ENCODE results near the gene KCNG4. TPM values are rescaled to one million over a fixed set of nuclear protein-coding genes. Genes with fewer than 3 reads are reported as not detected.

Gene KCNG4
- total RNA-seq, 1 experiment from 2014 or later, result not detected

DNA sequence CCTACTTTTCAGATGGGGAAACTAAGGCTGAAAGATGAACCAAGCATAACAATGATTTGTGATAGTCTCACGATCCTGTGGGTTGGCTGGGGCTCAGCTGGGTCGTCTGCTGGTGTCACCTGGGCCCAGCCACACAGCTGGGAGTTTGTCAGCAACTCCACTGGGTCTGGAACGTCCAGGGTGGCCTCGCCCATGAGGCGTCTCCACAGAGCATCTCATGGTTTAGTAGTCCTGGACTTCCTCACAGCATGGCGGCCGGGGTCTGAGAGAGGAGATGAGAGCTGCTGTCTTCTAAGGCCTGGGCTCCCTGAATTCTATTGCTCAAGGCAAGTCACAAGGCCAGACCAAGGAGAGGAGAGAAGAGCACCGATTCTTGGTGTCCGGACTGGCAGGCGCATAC lies 30.7 kb upstream of the KCNG4 start:
- no peak overlapping the region for H3K56ac ChIP-seq (ENCODE audit: insufficient read length, low read depth, low read length)
- Mint-ChIP-seq H3K4me1 (peaks cover 9% of the 10 kb centered on the region in 2 experiments), H3K27me3 (ENCODE audit: low read depth) (peaks cover 4% of the 10 kb centered on the region; the same call in 1 of the 2 replicates), H3K27ac (no peak overlapping the region), H3K9me3 (no peaks in the 10 kb centered on the region), H3K4me3 (no peak overlapping the region), H3K36me3 (ENCODE audit: insufficient read depth in 1 of 3, low read depth in 3 of 3) (no peaks in the 10 kb centered on the region)
- no CpG with 5 or more reads among the region's 10 CpGs for WGBS (ENCODE audit: extremely low coverage, insufficient read length, low lambda C conversion rate)
- no peaks in the 10 kb centered on the region; the same call in 1 of the 2 replicates for H3K4me1 ChIP-seq (ENCODE audit: insufficient read depth, low read length)
- no peaks in the 10 kb centered on the region for H3K9me3 ChIP-seq (ENCODE audit: control insufficient read depth, low read depth, low read length)
- H3K23me2 ChIP-seq (ENCODE audit: insufficient read length, low read depth, low read length, poor library complexity, severe bottlenecking), result no peaks in the 10 kb centered on the region
- no peaks in the 10 kb centered on the region for H3K79me1 ChIP-seq (ENCODE audit: insufficient read depth, low read depth, low read length, poor library complexity, severe bottlenecking)
- H3K23ac ChIP-seq (ENCODE audit: insufficient read length, low read depth, low read length), result no peak overlapping the region
- H4K20me1 ChIP-seq (ENCODE audit: control insufficient read depth, insufficient read depth, insufficient read length), result no peaks in the 10 kb centered on the region
- no peak overlapping the region for H3K14ac ChIP-seq (ENCODE audit: insufficient read depth, low read length)
- H2BK12ac ChIP-seq (ENCODE audit: insufficient read length, low read depth, low read length), result no peak overlapping the region
- no peaks in the 10 kb centered on the region for H3K27me3 ChIP-seq (ENCODE audit: insufficient read depth, low read length)
- no peak overlapping the region for H3K27ac ChIP-seq (ENCODE audit: insufficient read length, low read depth, low read length)
- H3T11ph ChIP-seq (ENCODE audit: low read length), result no peak overlapping the region
- H2BK20ac ChIP-seq (ENCODE audit: low read depth, low read length, poor library complexity, severe bottlenecking), result no peak overlapping the region
- no peak overlapping the region for H2BK5ac ChIP-seq (ENCODE audit: insufficient read length, low read length)
- H3K4ac ChIP-seq (ENCODE audit: low read depth, low read length), result no peak overlapping the region
- H3K4me2 ChIP-seq (ENCODE audit: insufficient read depth, insufficient read length, low read length), result no peak overlapping the region
- no peak overlapping the region for H3K9ac ChIP-seq (ENCODE audit: extremely low read depth, insufficient read length, low read length)
- H3K79me2 ChIP-seq (ENCODE audit: insufficient read depth, low read length), result no peaks in the 10 kb centered on the region
- H2BK15ac ChIP-seq (ENCODE audit: low read depth, low read length), result no peak overlapping the region
- no peak overlapping the region for H2AK5ac ChIP-seq (ENCODE audit: insufficient read length, low read length)
- H4K8ac ChIP-seq (replicated peaks; ENCODE audit: insufficient read length, low read depth, low read length), result no peak overlapping the region
- TF ChIP-seq, protein P1, sequence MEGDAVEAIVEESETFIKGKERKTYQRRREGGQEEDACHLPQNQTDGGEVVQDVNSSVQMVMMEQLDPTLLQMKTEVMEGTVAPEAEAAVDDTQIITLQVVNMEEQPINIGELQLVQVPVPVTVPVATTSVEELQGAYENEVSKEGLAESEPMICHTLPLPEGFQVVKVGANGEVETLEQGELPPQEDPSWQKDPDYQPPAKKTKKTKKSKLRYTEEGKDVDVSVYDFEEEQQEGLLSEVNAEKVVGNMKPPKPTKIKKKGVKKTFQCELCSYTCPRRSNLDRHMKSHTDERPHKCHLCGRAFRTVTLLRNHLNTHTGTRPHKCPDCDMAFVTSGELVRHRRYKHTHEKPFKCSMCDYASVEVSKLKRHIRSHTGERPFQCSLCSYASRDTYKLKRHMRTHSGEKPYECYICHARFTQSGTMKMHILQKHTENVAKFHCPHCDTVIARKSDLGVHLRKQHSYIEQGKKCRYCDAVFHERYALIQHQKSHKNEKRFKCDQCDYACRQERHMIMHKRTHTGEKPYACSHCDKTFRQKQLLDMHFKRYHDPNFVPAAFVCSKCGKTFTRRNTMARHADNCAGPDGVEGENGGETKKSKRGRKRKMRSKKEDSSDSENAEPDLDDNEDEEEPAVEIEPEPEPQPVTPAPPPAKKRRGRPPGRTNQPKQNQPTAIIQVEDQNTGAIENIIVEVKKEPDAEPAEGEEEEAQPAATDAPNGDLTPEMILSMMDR (conservative IDR thresholded peaks at IDR 0.05), result no peak
- H4K5ac ChIP-seq (ENCODE audit: insufficient read length, low read depth, low read length), result no peak overlapping the region
- H2AFZ ChIP-seq (ENCODE audit: low read length), result no peak overlapping the region
- no peak overlapping the region for H2BK120ac ChIP-seq (ENCODE audit: low read depth, low read length, poor library complexity, severe bottlenecking)
- H4K91ac ChIP-seq (ENCODE audit: insufficient read length, low read depth, low read length), result no peak overlapping the region
- H3K18ac ChIP-seq (ENCODE audit: insufficient read length, low read depth, low read length), result no peak overlapping the region
- DNase-seq, result no peak
